Stimulated activated naive CD8-positive, alpha-beta T cell treated with anti-CD3 and anti-CD28 coated beads, Interleukin-15, amount 100 ng/mL, for 72 hours (primary cell): ENCODE results near the gene STX18.
"Not testable (repeated sequence)": the region's sequence is repeated elsewhere in the genome, so short reads cannot be mapped to it uniquely, and the experiment has no call there.

ENCODE experiments used
- ATAC-seq: fragments of 150-1000 bp; cut with Tn5 transposase; 2 replicates; pipeline ENCODE4 v1.10.0; 2021; ENCODE audit warnings: mild to moderate bottlenecking, moderate library complexity
- DNase-seq, 2 donors: peaks; one replicate each; pipeline ENCODE4 v3.0.0; 2021 to 2022
- H3K27ac Mint-ChIP-seq, 2 donors: one replicate each; pipeline ENCODE4 v1.8.0; 2022; ENCODE audit warnings: mild to moderate bottlenecking in 2 of 2, mixed read lengths in 2 of 2, moderate library complexity in 2 of 2
- H3K27me3 Mint-ChIP-seq: one replicate; pipeline ENCODE4 v1.8.0; 2022; ENCODE audit warnings: mixed read lengths
- H3K4me1 Mint-ChIP-seq: one replicate; pipeline ENCODE4 v1.8.0; 2022; ENCODE audit warnings: mild to moderate bottlenecking, mixed read lengths
- H3K4me3 Mint-ChIP-seq, 2 donors: one replicate each; pipeline ENCODE4 v1.8.0; 2022; ENCODE audit warnings: mild to moderate bottlenecking in 2 of 2, mixed read lengths in 2 of 2, moderate library complexity in 1 of 2
- H3K9me3 Mint-ChIP-seq, 2 donors: one replicate each; pipeline ENCODE4 v1.8.0; 2022; ENCODE audit warnings: mixed read lengths in 2 of 2

The STX18 gene

DNA sequence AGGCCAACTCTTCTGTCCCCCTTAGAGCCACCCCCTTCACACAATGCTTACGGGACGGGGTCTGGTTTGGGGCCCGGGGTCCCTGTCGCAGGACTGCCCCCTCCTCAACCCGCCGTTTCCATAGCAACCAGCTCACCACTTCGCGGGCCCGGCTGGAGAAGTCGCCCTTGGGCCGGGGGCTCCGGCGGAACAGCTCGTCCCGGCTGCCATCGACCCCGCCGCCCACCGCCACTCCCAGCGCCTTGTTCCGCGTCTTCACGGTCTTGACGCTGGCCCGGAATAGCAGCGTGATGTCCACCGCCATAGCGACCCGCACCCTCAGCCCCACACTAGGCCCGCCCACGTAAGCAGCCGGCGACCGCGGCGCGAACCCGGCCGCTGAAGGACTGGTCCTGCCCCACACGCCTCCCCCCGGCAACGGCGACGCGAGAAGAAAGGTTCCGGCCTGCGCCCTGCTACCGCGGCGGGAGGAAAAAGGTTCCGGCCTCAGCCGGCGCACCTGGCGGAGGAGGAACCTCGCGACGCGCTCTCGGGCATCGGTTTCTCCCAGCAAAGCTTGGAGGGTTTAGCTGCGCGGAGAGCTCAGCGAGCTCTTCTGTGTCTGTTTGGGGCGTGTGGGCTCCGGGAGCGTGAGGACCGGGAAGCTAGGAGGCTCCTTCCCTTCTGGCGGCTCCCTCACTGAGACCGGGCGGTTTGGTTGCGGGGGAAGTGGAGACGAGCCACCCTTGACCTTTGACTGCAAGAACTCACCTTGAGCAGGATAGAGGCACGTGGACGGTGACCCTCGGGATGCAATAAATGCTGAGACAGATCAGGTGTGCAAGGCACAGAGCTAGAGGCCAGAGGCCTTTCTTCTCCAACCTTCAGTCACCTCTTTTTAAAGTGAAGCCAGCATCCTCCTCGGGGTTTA, at the start of gene STX18:
Gene STX18, minus strand, starts transcription at position 388 of the 910 bp plus-strand sequence. Its CDS starts 84 bp downstream, at position 304.
- Mint-ChIP-seq H3K4me1 (peaks cover 49% of the 10 kb centered on the region), H3K27me3 (no peaks in the 10 kb centered on the region), H3K27ac (peak within 1 kb of the TSS; percentile 92 to 98), H3K9me3 (no peaks in the 10 kb centered on the region), H3K4me3 (peak within 1 kb of the TSS; percentile 93 to 96)
- DNase-seq = peak; percentile 91
- ATAC-seq = peak; percentile 97

GRCh38 chr4:4591071-4591470, 49.2 kb upstream of the STX18 start:
- no peak overlapping the region for H3K4me3 Mint-ChIP-seq
- peaks cover 27 to 33% of the 10 kb centered on the region in 2 donors for H3K9me3 Mint-ChIP-seq
- DNase-seq (no peak), ATAC-seq (no peak)
- no peaks in the 10 kb centered on the region for H3K27me3 Mint-ChIP-seq
- no peak overlapping the region for H3K27ac Mint-ChIP-seq
- H3K4me1 Mint-ChIP-seq = no peaks in the 10 kb centered on the region

DNA sequence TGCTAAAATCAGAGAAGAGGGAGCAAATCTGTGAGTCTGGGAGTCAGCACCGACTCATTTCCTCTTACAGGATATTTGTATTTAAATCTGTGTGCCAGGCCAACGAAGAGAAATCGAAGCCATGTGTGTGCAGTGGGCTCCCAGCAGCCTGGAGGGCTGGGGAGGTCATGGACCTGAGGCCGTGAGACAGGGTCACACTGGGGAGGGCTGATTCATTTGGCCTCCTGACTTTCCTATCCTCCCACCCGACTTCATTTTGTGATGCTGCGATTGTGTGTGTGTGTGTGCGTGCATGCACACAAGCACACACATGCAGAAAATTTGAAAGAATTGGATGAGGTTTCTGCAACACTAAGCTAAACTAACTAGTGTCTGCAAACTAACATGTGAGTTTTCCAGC, 48.7 kb upstream of the STX18 start:
- ATAC-seq (no peak), DNase-seq (no peak)
- no peak overlapping the region for H3K4me3 Mint-ChIP-seq
- H3K9me3 Mint-ChIP-seq = peaks cover 26 to 31% of the 10 kb centered on the region in 2 donors
- no peaks in the 10 kb centered on the region for H3K4me1 Mint-ChIP-seq
- H3K27me3 Mint-ChIP-seq = no peaks in the 10 kb centered on the region
- no peak overlapping the region for H3K27ac Mint-ChIP-seq

DNA sequence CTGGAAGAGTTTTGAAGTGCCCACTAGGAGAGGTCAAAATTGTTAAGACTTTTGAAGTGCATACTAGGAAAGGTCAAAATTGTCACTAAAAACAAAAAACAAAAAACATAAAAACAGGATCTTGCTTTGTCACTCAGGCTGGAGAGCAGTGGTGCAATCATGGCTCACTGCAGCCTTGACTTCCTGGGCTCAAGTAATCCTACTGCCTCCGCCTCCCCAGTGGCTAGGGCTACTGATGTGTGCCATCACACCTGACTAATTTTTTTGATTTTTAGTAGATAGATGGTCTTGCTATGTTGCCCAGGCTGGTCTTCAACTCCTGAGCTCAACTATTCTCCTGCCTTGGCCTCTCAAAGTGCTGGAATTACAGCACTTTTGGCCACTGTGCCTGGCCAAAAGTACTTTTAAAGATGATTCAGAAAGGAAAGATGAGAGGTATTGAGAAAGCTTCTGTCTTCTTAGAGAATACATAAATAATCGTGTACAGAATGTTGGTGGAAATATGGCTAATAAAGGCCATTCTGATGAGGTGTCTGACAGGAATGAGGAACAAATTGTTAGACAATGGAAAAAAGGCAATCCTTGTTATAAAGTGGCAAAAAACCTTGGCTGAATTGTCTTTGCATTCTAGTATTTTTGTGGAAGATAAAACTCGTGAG, 43.3 kb upstream of the STX18 start:
- DNase-seq = no peak
- no peaks in the 10 kb centered on the region for H3K4me1 Mint-ChIP-seq
- no peak overlapping the region for H3K27ac Mint-ChIP-seq

DNA sequence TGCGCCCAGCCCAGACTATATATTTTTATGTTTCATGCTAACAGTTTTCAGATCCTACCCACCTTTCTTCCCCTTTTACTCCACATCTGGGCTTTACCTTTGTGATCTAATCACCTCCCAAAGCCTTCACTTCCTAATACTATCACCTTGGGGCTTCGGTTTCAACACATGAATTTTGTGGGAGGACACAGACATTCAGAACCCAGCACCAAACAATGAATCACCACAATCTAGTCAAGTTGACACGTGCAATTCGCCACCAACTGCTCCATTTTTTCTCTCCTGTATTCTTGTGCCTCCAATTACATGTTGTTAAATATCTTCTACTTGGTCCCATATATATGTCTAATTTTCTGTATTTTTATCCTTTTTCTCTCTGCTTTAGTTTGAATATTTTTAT, 41.8 kb upstream of the STX18 start:
- Mint-ChIP-seq H3K27ac (no peak overlapping the region), H3K9me3 (peaks cover 5 to 9% of the 10 kb centered on the region in 2 donors), H3K4me3 (no peak overlapping the region), H3K27me3 (no peaks in the 10 kb centered on the region), H3K4me1 (no peaks in the 10 kb centered on the region)
- ATAC-seq (no peak), DNase-seq (no peak)

More for the DNA sequence above, 43.3 kb upstream of the STX18 start:
- no peak for ATAC-seq
- no peak overlapping the region for H3K4me3 Mint-ChIP-seq
- peaks cover 5 to 9% of the 10 kb centered on the region in 2 donors for H3K9me3 Mint-ChIP-seq
- H3K27me3 Mint-ChIP-seq = no peaks in the 10 kb centered on the region

DNA sequence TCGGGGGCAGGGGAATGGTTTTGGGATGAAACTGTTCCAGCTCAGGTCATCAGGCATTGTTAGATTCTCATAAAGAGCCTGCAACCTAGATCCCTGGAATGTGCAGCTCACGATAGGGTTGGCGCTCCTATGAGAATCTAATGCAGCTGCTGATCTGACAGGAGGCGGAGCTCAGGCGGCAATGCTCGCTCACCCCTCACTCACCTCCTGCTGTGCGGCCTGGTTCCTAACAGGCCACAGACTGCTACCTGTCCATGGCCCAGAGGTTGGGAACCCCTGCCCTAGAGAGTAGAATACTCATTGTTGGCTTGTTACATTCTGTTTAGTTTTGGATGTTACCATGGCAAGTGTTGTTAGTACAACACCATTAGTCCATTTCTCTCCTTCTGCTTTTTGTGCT, 40.8 kb upstream of the STX18 start:
- Mint-ChIP-seq H3K4me1 (no peaks in the 10 kb centered on the region), H3K4me3 (no peak overlapping the region), H3K27me3 (no peaks in the 10 kb centered on the region), H3K9me3 (peaks cover 5 to 9% of the 10 kb centered on the region in 2 donors), H3K27ac (no peak overlapping the region)
- no peak for DNase-seq
- ATAC-seq = no peak

DNA sequence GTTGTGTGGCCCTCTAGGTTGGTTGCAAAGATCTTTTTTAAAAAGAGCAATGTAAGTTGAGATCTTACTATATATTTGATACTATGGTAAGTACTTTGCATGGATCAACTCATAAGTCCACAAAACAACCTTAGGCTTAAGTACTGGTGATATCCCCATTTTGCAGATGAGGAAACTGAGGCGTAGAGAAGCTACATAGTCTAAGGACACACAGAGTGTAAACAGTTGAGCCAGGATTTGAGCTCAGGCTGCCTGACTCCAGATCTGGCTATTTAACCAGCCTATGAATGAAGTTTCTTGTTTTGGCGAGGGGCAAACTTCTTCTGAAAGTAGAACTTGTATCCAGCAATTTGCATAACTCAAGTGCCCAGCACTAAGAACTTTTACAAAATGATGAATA, 38.6 kb upstream of the STX18 start:
- Mint-ChIP-seq H3K27ac (no peak overlapping the region), H3K9me3 (peaks cover 0 to 5% of the 10 kb centered on the region in 2 donors), H3K4me1 (peaks cover 8% of the 10 kb centered on the region), H3K4me3 (no peak overlapping the region), H3K27me3 (no peaks in the 10 kb centered on the region)
- ATAC-seq (no peak), DNase-seq (no peak)

GRCh38 chr4:4578981-4579380, 37.1 kb upstream of the STX18 start:
- H3K9me3 Mint-ChIP-seq = no peaks in the 10 kb centered on the region
- H3K27ac Mint-ChIP-seq = no peak overlapping the region
- H3K4me1 Mint-ChIP-seq = peaks cover 22% of the 10 kb centered on the region
- H3K27me3 Mint-ChIP-seq = no peaks in the 10 kb centered on the region
- H3K4me3 Mint-ChIP-seq = no peak overlapping the region
- DNase-seq (no peak), ATAC-seq (no peak)

DNA sequence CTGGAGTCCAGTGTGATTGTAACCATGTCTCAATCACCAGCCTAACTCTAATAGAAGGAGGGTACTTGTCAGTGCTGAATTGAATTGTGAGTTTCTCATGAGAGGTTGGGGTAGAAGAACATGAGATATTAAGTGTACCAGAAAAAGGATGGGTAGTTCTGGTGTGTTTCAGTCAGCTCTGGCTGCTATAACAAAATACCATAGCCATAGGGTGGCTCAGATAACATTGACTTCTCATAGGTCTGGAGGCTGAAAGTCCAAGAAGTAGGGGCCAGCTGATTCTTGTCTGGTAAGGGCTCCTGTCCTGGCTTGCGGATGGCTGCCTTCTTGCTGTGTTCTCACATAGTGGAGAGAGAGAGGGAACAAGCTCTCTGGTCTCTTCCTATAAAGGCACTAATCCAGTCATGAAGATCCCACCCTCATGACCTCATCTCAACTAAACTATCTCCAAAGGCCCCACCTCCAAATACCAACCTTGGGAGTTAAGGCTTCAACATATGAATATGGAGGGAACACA, 35.6 kb upstream of the STX18 start:
- no peak overlapping the region for H3K27ac Mint-ChIP-seq
- no peak overlapping the region for H3K4me3 Mint-ChIP-seq
- ATAC-seq = no peak
- H3K4me1 Mint-ChIP-seq = peaks cover 22% of the 10 kb centered on the region
- H3K9me3 Mint-ChIP-seq = no peaks in the 10 kb centered on the region
- no peaks in the 10 kb centered on the region for H3K27me3 Mint-ChIP-seq
- no peak for DNase-seq

DNA sequence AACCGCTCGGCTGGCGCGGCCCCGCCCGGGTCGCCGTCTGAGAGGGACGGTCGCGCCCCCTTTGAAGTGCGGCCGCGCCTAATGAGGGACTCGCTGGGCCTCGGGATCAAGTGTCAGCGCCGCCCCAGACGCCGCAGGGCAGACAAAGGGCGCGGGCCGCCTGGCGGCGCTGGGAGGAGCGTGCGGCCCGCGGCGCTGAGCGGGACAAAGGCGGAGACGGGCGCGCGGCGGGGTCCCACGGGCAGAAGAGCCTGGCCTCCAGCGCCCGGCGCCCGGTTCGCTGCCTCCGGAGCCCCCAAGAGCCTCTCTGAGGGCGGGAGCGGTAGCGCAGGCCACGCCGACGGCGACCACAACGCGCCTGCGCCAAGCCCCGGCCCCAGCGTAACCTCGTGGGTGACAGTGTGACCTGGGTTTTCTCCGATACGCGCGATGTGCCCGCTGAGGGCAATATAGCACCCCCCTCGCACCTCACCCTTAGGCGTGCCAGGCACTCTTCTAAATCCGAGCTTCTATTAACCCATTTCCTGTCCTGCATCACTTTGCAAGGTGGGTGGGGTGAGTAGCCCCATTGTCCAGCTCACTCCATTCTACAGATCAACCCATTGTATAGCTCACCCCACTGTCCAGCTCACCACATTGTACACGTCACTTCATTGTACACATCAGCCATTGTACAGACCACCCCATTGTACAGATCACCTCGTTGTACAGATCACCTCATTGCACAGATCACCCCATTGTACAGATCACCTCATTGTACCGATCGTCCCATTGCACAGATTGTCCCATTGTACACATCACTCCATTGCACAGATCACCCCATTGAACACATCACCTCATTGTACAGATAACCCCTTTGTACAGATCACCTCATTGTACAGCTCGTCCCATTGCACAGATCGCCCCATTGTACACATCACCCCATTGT, 33.7 kb upstream of the STX18 start:
- peak overlapping the region; percentile 72 to 86 for H3K4me3 Mint-ChIP-seq
- H3K27me3 Mint-ChIP-seq = no peaks in the 10 kb centered on the region
- peak overlapping the region in 1 of 2 donors; percentile 28 for H3K27ac Mint-ChIP-seq
- ATAC-seq = peak; percentile 89
- no peaks in the 10 kb centered on the region for H3K9me3 Mint-ChIP-seq
- peak; percentile 59 to 62 for DNase-seq
- H3K4me1 Mint-ChIP-seq = peaks cover 22% of the 10 kb centered on the region

GRCh38 chr4:4574792-4575191, 32.9 kb upstream of the STX18 start:
- no peaks in the 10 kb centered on the region for H3K27me3 Mint-ChIP-seq
- no peak overlapping the region for H3K27ac Mint-ChIP-seq
- H3K4me1 Mint-ChIP-seq = peaks cover 22% of the 10 kb centered on the region
- H3K4me3 Mint-ChIP-seq = peak overlapping the region; percentile 72 to 86
- DNase-seq (no peak), ATAC-seq (no peak)
- H3K9me3 Mint-ChIP-seq = peaks cover 4 to 6% of the 10 kb centered on the region in 2 donors

GRCh38 chr4:4574052-4574451, 32.2 kb upstream of the STX18 start:
- Mint-ChIP-seq H3K4me1 (peaks cover 22% of the 10 kb centered on the region), H3K9me3 (peaks cover 10 to 12% of the 10 kb centered on the region in 2 donors), H3K4me3 (no peak overlapping the region), H3K27me3 (no peaks in the 10 kb centered on the region), H3K27ac (no peak overlapping the region)
- ATAC-seq = no peak
- no peak for DNase-seq

DNA sequence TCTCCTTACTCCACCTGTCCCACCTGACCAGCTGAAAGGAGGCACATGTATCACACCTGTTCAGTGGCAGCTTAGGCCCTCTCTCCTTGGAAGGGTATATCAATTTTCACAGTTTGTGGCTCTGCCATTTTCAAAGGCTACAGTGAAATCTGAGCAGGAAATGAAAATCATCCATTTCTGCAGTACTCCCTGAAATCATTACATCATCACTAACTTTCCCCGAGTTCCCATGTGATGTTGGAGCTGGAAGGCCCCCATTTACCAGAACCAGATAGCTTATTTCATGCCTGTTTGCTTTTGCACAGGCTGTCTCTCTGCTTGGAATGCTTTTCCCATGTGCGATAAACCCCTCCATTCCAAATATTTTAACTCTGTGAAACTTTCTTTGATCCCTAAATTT, 31.0 kb upstream of the STX18 start:
- Mint-ChIP-seq H3K4me1 (peaks cover 22% of the 10 kb centered on the region), H3K27me3 (no peaks in the 10 kb centered on the region), H3K9me3 (peaks cover 10 to 13% of the 10 kb centered on the region in 2 donors), H3K27ac (no peak overlapping the region), H3K4me3 (no peak overlapping the region)
- DNase-seq (no peak), ATAC-seq (no peak)

DNA sequence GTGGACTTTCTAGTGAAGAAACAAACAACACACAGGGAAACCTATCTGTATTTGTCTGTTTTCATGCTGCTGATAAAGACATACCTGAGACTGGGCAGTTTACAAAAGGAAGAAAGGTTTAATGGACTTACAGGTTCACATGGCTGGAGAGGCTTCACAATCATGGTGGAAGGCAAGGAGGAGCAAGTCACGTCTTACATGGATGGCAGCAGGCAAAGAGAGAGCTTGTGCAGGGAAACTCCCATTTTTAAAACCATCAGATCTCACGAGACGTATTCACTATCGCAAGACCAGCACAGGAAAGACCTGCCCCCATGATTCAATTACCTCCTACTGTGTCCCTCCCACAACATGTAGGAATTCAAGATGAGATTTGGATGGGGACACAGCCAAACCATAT, 28.0 kb upstream of the STX18 start:
- peaks cover 10 to 13% of the 10 kb centered on the region in 2 donors for H3K9me3 Mint-ChIP-seq
- not testable (repeated sequence) for DNase-seq, ATAC-seq

GRCh38 chr4:4568806-4569427, 27.1 kb upstream of the STX18 start:
- no peaks in the 10 kb centered on the region for H3K4me1 Mint-ChIP-seq
- H3K27ac Mint-ChIP-seq = peak overlapping the region in 1 of 2 donors; percentile 61
- H3K4me3 Mint-ChIP-seq = no peak overlapping the region
- DNase-seq = no peak
- no peaks in the 10 kb centered on the region for H3K27me3 Mint-ChIP-seq
- peaks cover 10 to 13% of the 10 kb centered on the region in 2 donors for H3K9me3 Mint-ChIP-seq
- ATAC-seq = no peak

More for the DNA sequence above, 28.0 kb upstream of the STX18 start:
- H3K27me3 Mint-ChIP-seq, H3K4me3 Mint-ChIP-seq, H3K4me1 Mint-ChIP-seq, H3K27ac Mint-ChIP-seq: not testable (repeated sequence)
